T-cell (primary cell): ENCODE data around the gene ADAM12. TPM values are rescaled to one million over a fixed set of nuclear protein-coding genes. Genes with fewer than 3 reads are reported as not detected.

Source experiments
- ATAC-seq, 4 experiments: fragments of 200-7000 bp in 3 of 4; fragments of 150-1000 bp in 1 of 4; cut with Tn5 transposase; replicated peaks in 1 of 4; 1 replicate in 3 of 4; 2 replicates in 1 of 4; pipeline ENCODE4 v1.10.0; 2021; ENCODE audit warnings: moderate library complexity in 3 of 4, mild to moderate bottlenecking in 2 of 4, moderate number of reproducible peaks in 1 of 4
- CTCF ChIA-PET, 2 donors: fragments of 300-600 bp; sonication (Branson Sonifier 250); formaldehyde crosslinking; loops; one replicate each; lab custom pipeline; 2022; ENCODE audit warnings: antibody characterized with exemption in 2 of 2; lab: Charles Lee
- POLR2A ChIA-PET, 2 donors: fragments of 300-600 bp; sonication (Branson Sonifier 250); formaldehyde crosslinking; loops; one replicate each; lab custom pipeline; 2022; ENCODE audit warnings: antibody characterized with exemption in 2 of 2; lab: Charles Lee
- DNase-seq, 35 experiments: peaks; one replicate each; pipeline versions ENCODE4 v3.0.0 to v3.0.0-alpha.2; 2013 to 2023
- H3K27ac ChIP-seq: one replicate; pipeline ENCODE4 v1.5.1; 2013; ENCODE audit warnings: low read length
- H3K27me3 ChIP-seq, 2 experiments: replicated peaks in 1 of 2; 1 replicate in 1 of 2; 2 replicates in 1 of 2; pipeline versions ENCODE4 v1.6.1 to v1.7.0; 2013; ENCODE audit warnings: low read length in 1 of 2, mixed read lengths in 1 of 2; ENCODE audit not compliant: control insufficient read depth in 2 of 2, insufficient read depth in 2 of 2; ENCODE audit errors: extremely low read depth in 1 of 2
- H3K36me3 ChIP-seq, 2 donors: 1 replicate in 1 of 2; 2 replicates in 1 of 2; pipeline versions ENCODE4 v1.6.1 to v1.7.0; 2013; ENCODE audit warnings: low read length in 1 of 2; ENCODE audit not compliant: control insufficient read depth in 2 of 2, insufficient read depth in 1 of 2; ENCODE audit errors: extremely low read depth in 1 of 2
- H3K4me1 ChIP-seq, 2 experiments: 1 replicate in 1 of 2; 2 replicates in 1 of 2; pipeline versions ENCODE4 v1.6.1 to v1.7.0; 2013; ENCODE audit warnings: low read length in 2 of 2, mixed read lengths in 1 of 2; ENCODE audit not compliant: insufficient read depth in 2 of 2, control insufficient read depth in 1 of 2; ENCODE audit errors: extremely low read depth in 1 of 2
- H3K4me3 ChIP-seq, 2 donors: 1 replicate in 1 of 2; 2 replicates in 1 of 2; pipeline versions ENCODE4 v1.5.1 to v1.7.0; 2013; ENCODE audit warnings: mild to moderate bottlenecking in 2 of 2, low read length in 1 of 2, moderate library complexity in 1 of 2; ENCODE audit not compliant: control insufficient read depth in 1 of 2; ENCODE audit errors: extremely low read depth in 1 of 2
- H3K9me3 ChIP-seq: 2 replicates; pipeline ENCODE4 v1.7.0; 2013
- H3K27ac Mint-ChIP-seq, 2 donors: one replicate each; pipeline ENCODE4 v1.8.0; 2020 to 2021; ENCODE audit warnings: mild to moderate bottlenecking in 2 of 2, mixed read lengths in 2 of 2
- H3K27me3 Mint-ChIP-seq, 2 donors: one replicate each; pipeline ENCODE4 v1.8.0; 2021 to 2022; ENCODE audit warnings: mixed read lengths in 2 of 2
- H3K36me3 Mint-ChIP-seq: one replicate; pipeline ENCODE4 v1.8.0; 2021; ENCODE audit warnings: mixed read lengths
- H3K4me1 Mint-ChIP-seq, 3 donors: one replicate each; pipeline ENCODE4 v1.8.0; 2020 to 2022; ENCODE audit warnings: mixed read lengths in 3 of 3, mild to moderate bottlenecking in 1 of 3
- H3K4me3 Mint-ChIP-seq, 3 donors: one replicate each; pipeline ENCODE4 v1.8.0; 2020 to 2022; ENCODE audit warnings: mild to moderate bottlenecking in 3 of 3, mixed read lengths in 3 of 3, moderate library complexity in 3 of 3
- H3K9me3 Mint-ChIP-seq, 3 donors: one replicate each; pipeline ENCODE4 v1.8.0; 2020 to 2022; ENCODE audit warnings: mixed read lengths in 3 of 3
- WGBS: methylation state at CpG from one replicate; pipeline ENCODE4 v1.1.5; 2013; ENCODE audit warnings: missing lambda C conversion rate; ENCODE audit not compliant: insufficient coverage; 5-methylcytosine and 5-hydroxymethylcytosine counted together
- total RNA-seq, 35 experiments: library from RNA in 6 of 35; stranded (reverse) in 6 of 35; fragments of 120-200 nt in 1 of 35; gene quantifications; one replicate each; pipeline versions ENCODE4 v1.2.1 to v1.2.4 and lab custom pipeline; 2013 to 2026

Gene ADAM12
- total RNA-seq, 5 donors from 2014 or later (not counting 1 experiment from before 2014, with no cell fraction given), result 0.35 to 5.7 (median 1.2) TPM

DNA sequence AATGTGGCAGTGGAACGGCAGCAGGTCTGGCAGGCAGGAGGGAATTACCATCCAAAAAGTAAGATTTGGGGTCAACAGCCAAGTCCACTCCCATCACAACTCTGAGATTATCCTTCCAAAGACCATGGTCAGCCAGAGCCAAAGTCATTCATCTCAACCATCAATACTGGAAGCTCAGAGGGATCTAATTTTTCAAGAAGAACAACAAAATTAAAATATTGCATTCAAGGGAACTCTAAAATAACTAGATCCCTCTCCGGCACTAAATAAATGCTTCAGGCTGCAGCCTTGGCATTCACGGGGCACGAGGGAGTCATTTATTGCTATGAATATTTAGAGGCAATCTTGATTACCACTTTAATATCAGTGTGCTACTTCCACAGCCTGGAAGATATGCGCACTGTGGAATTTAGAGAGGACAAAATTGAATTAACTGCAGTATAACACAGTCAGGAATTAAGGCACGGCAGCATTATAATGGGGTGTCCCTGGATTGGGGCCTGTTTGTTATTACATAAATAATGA lies 102.0 kb downstream of the ADAM12 start:
- Histone ChIP-seq H3K9me3 (no peaks in the 10 kb centered on the region), H3K36me3 (no peaks in the 10 kb centered on the region), H3K4me3 (no peak overlapping the region), H3K27me3 (peaks cover 0 to 6% of the 10 kb centered on the region in 2 experiments), H3K4me1 (no peaks in the 10 kb centered on the region), H3K27ac (no peak overlapping the region)
- CTCF ChIA-PET, result no interaction called here
- 83% methylated on average over 1 of the region's 6 CpGs for WGBS
- DNase-seq (no peak), ATAC-seq (no peak)
- Mint-ChIP-seq H3K4me3 (no peak overlapping the region), H3K27me3 (peaks cover 0 to 4% of the 10 kb centered on the region in 2 donors), H3K9me3 (peaks cover 0 to 4% (median 0%) of the 10 kb centered on the region in 3 donors), H3K27ac (no peak overlapping the region), H3K4me1 (no peaks in the 10 kb centered on the region), H3K36me3 (no peaks in the 10 kb centered on the region)
- POLR2A ChIA-PET, result no interaction called here

- Histone ChIP-seq H3K4me3 (no peak overlapping the region), H3K27me3 (peaks cover 0 to 2% of the 10 kb centered on the region in 2 experiments), H3K36me3 (no peaks in the 10 kb centered on the region), H3K4me1 (no peaks in the 10 kb centered on the region), H3K9me3 (no peaks in the 10 kb centered on the region), H3K27ac (no peak overlapping the region)
- Mint-ChIP-seq H3K27me3 (peaks cover 0 to 3% of the 10 kb centered on the region in 2 donors), H3K9me3 (peaks cover 0 to 4% (median 0%) of the 10 kb centered on the region in 3 donors), H3K36me3 (no peaks in the 10 kb centered on the region), H3K27ac (no peak overlapping the region), H3K4me1 (no peaks in the 10 kb centered on the region), H3K4me3 (no peak overlapping the region)
- ATAC-seq, result no peak
- no peak for DNase-seq
- no CpG with 5 or more reads among the region's 3 CpGs for WGBS
- ChIA-PET POLR2A (no interaction called here), CTCF (no interaction called here)
Observed at GRCh38 chr10:126283307-126283706, 105.0 kb downstream of the ADAM12 start.

GRCh38 chr10:126278851-126279250 lies 109.4 kb downstream of the ADAM12 start:
- no peak for ATAC-seq

DNA sequence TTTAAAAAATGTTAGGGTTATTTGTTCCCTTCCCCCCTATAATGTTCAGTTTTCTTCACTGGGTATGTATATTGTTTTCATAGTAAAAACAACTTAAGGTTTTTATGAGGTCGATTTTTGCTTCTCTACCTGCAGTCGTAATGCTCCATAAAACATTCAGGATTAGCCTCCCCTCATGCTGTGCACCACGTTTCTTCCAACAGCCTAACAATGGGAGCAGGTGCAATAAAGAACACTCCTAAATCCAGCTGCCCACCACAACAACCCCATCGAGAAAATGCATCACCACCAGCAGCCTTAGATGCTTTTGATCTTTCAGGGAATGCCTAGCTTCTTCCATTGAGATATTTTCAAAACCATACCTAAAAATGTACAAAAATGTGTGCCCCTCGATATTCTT lies 111.1 kb downstream of the ADAM12 start:
- CTCF ChIA-PET, result no interaction called here
- Mint-ChIP-seq H3K36me3 (no peaks in the 10 kb centered on the region), H3K27me3 (peaks cover 0 to 5% of the 10 kb centered on the region in 2 donors), H3K27ac (no peak overlapping the region), H3K9me3 (peaks cover 0 to 2% (median 0%) of the 10 kb centered on the region in 3 donors), H3K4me3 (no peak overlapping the region), H3K4me1 (no peaks in the 10 kb centered on the region)
- WGBS, result 30% methylated on average over 2 of the region's 5 CpGs
- no peak overlapping the region for H3K4me3 ChIP-seq
- DNase-seq, result no peak
- no peaks in the 10 kb centered on the region for H3K36me3 ChIP-seq
- no peak overlapping the region for H3K27ac ChIP-seq
- POLR2A ChIA-PET, result interaction anchor here in 1 of 2 donors (0.6 kb wide), 1 partner anchor 1365 kb away, joined by 3 read pairs; no protein-coding TSS in a partner anchor
- no peaks in the 10 kb centered on the region for H3K27me3 ChIP-seq
- ATAC-seq, result no peak
- H3K4me1 ChIP-seq, result no peaks in the 10 kb centered on the region
- no peaks in the 10 kb centered on the region for H3K9me3 ChIP-seq

More at GRCh38 chr10:126278851-126279250, 109.4 kb downstream of the ADAM12 start:
- 65% methylated on average over 6 of the region's 6 CpGs for WGBS
- no peaks in the 10 kb centered on the region for H3K36me3 Mint-ChIP-seq
- no peak overlapping the region for H3K27ac Mint-ChIP-seq
- no peaks in the 10 kb centered on the region for H3K4me1 Mint-ChIP-seq
- no peak overlapping the region for H3K27ac ChIP-seq
- CTCF ChIA-PET, result no interaction called here
- no peaks in the 10 kb centered on the region for H3K27me3 ChIP-seq
- H3K9me3 Mint-ChIP-seq, result peaks cover 0 to 2% (median 0%) of the 10 kb centered on the region in 3 donors
- no peaks in the 10 kb centered on the region for H3K4me1 ChIP-seq
- DNase-seq, result no peak
- H3K4me3 ChIP-seq, result no peak overlapping the region
- peaks cover 0 to 5% of the 10 kb centered on the region in 2 donors for H3K27me3 Mint-ChIP-seq
- no peaks in the 10 kb centered on the region for H3K9me3 ChIP-seq
- POLR2A ChIA-PET, result no interaction called here
- no peaks in the 10 kb centered on the region for H3K36me3 ChIP-seq
- H3K4me3 Mint-ChIP-seq, result no peak overlapping the region

DNA sequence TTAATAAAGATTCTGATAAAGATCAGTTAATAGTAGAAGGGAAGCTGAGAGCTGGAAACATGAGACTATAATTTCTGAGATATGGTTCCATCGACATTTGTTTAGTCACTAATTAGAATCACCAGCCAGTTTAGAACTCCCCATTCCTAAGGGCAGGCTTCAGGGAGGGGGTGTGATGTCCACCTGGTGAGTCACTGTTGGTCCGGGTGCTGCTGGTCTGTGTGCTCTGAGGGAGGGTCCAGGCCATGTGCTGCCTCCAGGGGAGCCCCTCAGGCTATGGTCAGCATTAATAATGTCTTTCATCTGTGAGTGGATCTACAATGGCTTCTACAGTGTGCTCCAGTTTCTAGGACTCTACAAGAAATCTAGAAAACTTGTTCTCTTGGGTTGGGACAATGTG lies 115.8 kb downstream of the ADAM12 start:
- Histone ChIP-seq H3K4me3 (no peak overlapping the region), H3K27ac (no peak overlapping the region), H3K27me3 (no peaks in the 10 kb centered on the region), H3K36me3 (no peaks in the 10 kb centered on the region), H3K9me3 (no peaks in the 10 kb centered on the region), H3K4me1 (no peaks in the 10 kb centered on the region)
- no peaks in the 10 kb centered on the region for H3K36me3 Mint-ChIP-seq
- POLR2A ChIA-PET, result no interaction called here
- peaks cover 0 to 2% of the 10 kb centered on the region in 2 donors for H3K27me3 Mint-ChIP-seq
- H3K9me3 Mint-ChIP-seq, result peaks cover 0 to 8% (median 2%) of the 10 kb centered on the region in 3 donors
- ATAC-seq (no peak), DNase-seq (no peak)
- CTCF ChIA-PET, result no interaction called here
- no CpG with 5 or more reads among the region's 2 CpGs for WGBS
- no peaks in the 10 kb centered on the region for H3K4me1 Mint-ChIP-seq
- H3K4me3 Mint-ChIP-seq, result no peak overlapping the region
- H3K27ac Mint-ChIP-seq, result no peak overlapping the region

GRCh38 chr10:126270111-126270510 lies 118.2 kb downstream of the ADAM12 start:
- no peak overlapping the region for H3K27ac ChIP-seq
- Mint-ChIP-seq H3K4me3 (no peak overlapping the region), H3K4me1 (no peaks in the 10 kb centered on the region), H3K27me3 (no peaks in the 10 kb centered on the region), H3K9me3 (peaks cover 0 to 15% (median 5%) of the 10 kb centered on the region in 3 donors), H3K27ac (no peak overlapping the region), H3K36me3 (no peaks in the 10 kb centered on the region)
- H3K27me3 ChIP-seq, result no peaks in the 10 kb centered on the region
- ATAC-seq (no peak), DNase-seq (no peak)
- H3K4me3 ChIP-seq, result no peak overlapping the region
- ChIA-PET POLR2A (no interaction called here), CTCF (interaction anchor here in 1 of 2 donors (0.5 kb wide), 1 partner anchor 207 kb away, joined by 3 read pairs; no protein-coding TSS in a partner anchor)
- H3K9me3 ChIP-seq, result no peaks in the 10 kb centered on the region
- no peaks in the 10 kb centered on the region for H3K36me3 ChIP-seq
- no CpG with 5 or more reads among the region's 5 CpGs for WGBS
- H3K4me1 ChIP-seq, result no peaks in the 10 kb centered on the region
